Activated effector memory CD4-positive, alpha-beta T cell treated with Interleukin-2 at 50 U/mL for 16 hours (primary cell): Measurements from ENCODE around the gene HOXA13.

Experiments
- DNase-seq: peaks from one replicate; pipeline ENCODE4 v3.0.0-alpha.2; 2020

The HOXA13 gene

GRCh38 chr7:27180431-27181420, 19.2 kb downstream of the HOXA13 start:
- no peak for DNase-seq

DNA sequence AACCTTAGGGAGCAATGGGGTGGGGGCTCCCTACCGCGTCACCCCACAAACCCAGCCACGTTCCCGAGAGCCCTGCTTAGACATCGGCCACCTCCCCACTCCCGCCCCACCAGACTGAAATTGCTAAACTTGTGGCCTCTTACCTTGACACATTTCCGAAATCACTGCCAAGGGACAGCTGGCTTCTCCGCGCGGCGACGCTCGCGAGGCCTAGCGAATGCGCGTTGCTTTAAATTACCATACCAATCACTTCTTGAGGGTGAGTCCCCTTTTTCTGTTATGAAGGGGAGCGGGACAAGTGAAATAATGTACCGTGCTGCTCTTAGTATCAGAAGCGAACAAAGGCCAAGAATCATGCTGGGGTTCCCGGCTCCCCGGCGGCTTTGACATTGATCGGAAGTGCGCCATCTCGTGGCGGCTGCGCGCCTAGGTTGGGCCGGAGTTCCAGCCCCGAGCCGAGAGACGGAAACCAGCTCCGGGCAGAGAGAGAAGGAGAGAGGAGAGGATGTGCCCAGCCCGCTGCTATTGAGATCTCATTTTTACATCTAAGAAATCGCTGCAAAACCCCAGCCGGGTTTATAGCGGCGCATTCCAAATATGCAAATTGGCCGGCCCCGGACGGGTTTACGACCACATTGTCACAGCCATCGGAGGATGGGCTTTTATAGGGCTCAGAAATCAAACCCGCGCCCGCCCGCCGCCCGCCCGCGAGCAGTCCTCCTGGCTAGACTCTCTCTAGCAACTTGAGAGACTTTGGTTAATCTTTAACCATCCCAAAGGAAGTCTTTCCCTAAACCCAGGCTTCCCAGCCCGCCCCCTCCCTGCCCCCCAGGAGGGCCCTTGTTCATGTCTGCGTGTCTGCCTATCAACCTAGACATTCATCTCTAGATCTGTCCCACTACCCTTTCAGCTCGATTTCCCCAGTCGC, 20.1 kb downstream of the HOXA13 start:
- DNase-seq = peak; percentile 37

GRCh38 chr7:27179030-27179429, 20.9 kb downstream of the HOXA13 start:
- no peak for DNase-seq

GRCh38 chr7:27178366-27178765, 21.5 kb downstream of the HOXA13 start:
- DNase-seq = no peak

- DNase-seq = no peak
Observed at GRCh38 chr7:27177795-27178320, 22.0 kb downstream of the HOXA13 start.

GRCh38 chr7:27176962-27177794, 22.7 kb downstream of the HOXA13 start:
- no peak for DNase-seq

DNA sequence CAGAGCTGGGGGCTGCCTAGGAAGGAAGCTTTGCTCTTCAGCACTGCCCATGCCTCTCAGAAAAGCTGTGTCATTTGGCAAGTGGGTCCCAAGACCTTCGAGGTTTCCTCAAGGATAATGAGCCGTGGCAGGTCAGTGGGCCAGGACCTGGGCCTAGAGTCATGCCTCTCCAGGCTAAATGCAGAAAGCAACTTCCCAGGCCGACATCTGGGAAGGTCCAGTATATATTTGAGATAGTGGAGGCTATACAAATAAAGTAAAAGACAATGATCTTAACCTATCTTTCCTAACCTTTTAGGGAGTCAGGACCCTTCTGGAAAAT, 23.4 kb downstream of the HOXA13 start:
- DNase-seq = no peak

DNA sequence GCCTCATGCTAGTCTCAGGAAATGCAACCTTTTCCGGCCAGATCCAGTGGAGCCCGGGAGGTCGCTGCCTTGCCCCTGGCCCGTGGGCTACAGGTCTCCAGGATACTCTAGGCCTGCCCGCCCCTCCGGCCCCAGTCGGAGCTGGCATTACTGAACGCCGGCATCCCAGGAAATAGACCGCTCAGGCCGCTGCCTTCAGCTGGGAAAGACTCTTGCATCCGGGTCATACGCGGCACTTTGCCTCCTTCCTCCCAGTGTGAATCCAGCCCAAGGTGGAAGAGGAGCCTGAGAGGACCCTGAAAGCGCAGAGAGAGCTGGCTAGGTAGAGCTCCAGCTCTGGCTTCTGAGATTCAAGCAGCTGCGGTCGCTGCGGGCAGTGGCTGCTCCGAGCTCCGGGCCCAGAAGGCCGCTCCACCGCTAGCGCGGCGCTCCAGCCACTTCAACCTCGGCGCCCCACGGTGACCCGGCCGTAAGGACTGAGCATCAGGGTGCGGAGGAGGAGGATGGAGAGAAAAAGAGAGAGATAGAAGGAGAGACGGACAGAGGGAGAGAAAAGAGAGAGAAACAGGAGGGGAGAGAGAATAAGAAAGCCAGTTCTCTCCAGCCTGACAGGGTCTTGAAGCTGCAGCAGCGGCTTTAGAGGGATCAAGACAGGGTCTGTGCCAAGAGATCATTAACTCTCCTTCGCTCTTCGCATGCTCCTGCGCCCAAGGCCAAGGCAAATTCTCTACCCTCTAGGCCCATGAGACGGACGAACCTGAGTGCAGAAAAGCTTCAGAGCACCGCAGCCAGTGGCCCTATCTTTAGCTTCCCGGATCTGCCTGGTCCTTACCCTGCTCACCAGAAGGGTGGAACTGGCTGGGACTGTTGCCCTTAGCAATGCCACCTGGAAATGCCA, 24.0 kb downstream of the HOXA13 start:
- no peak for DNase-seq

DNA sequence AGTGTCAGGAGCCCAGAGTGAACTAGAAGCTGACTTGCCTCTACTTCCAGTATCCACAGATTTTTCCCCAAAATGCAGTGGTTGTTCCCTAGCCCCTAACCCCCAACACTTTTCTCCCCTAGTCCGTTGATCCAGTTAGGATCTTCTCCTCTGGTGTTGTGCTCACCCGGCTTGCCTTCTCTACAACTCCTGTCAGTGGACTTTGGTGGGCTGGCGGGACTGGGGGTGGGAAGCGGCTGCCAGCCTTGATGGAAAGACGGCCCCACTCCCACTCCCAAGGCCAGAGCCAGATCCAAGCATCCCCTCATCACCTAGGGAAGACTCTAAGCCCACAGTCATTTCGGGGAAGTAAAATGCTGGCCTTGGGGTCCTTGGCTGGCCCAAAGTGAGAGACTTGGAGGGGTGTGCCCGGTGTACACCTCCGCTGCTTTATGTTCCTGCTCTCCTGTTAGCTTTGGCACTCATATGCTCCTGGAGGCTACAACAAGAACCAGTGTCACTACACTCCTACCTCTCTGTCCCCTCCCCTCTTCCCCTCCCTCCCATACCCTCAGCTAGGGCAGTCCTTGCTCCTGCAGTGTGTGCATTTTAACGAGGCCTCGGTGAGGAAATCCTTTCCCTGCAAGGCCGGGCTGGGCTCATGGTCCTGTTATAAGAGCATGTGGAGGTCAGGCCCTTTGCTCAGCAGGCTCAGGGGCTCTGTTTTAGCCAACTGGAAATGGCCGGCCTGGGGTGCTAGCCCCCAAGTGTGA, 24.8 kb downstream of the HOXA13 start:
- no peak for DNase-seq

DNA sequence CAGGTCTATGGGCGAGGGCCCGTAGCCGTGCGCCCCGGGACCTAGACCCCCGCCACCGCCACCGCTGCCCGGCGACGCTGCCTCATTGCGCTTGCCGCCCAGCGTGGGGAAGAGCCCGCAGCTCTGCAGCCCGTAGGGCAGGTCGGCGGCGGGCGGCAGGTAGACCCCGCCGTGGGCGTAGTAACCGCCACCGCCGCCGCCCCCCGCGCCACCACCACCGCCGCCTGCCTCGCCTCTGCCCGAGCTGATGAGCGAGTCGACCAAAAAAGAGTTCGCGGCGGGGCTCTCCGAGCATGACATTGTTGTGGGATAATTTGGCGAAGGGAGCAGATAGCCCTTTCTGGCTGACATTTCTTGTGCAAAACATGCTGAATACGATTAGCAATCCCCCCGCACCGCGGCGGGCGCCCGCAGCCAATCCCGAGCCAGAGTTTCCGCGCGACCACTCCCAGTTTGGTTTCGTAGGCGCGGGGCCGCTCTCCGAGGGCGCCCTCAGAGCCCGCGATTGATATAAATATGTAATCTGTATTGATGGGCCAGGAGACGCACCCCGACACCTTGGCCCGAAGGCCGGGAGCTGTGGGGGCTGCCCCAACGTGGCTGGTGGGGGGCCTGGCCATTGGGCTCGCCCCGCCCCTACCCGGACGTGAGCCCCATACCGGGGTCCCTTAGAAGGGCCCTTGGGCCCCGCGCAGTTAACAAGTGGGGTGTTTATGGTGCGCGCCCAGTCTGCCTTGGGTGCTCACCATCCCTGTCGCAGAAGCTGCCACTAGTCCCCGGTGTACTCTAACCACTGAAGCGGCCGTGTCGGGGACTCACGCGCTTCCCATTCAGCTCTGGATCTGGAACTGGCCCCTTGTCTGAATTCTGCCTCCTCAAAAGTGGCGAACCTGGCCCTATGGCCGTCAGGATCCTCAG, 25.7 kb downstream of the HOXA13 start, which contains the start of gene HOXA10:
Gene HOXA10 (minus strand): TSS at position 365 of the 918 bp plus-strand sequence. CDS start 14 bp downstream, at position 351.
- DNase-seq = no peak

GRCh38 chr7:27173511-27173955, 26.4 kb downstream of the HOXA13 start:
- no peak for DNase-seq

- DNase-seq = no peak
Observed at GRCh38 chr7:27172823-27173510, 26.9 kb downstream of the HOXA13 start.

DNA sequence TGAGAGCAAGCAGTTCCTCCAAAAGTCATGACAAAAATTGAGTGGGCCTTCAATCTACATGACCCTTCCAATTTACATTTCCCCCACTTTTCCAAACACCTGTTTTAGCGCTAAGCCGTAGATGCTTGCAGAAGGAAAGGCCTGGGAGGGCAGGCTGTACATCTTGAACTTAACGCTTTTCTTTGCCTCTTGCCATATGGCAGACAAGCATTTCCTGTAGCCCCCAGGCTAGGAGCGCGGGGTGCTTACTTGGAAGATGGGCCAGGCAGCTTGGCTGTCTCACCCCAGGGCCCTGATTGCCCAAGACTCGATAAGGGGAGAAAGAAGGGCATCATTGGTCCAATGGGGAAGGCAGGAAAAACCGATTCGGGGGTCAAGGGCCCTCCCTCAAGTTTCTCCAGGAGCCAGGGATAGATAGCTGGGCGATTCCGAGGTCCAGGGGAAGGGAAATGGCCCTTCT, 27.5 kb downstream of the HOXA13 start:
- no peak for DNase-seq

DNA sequence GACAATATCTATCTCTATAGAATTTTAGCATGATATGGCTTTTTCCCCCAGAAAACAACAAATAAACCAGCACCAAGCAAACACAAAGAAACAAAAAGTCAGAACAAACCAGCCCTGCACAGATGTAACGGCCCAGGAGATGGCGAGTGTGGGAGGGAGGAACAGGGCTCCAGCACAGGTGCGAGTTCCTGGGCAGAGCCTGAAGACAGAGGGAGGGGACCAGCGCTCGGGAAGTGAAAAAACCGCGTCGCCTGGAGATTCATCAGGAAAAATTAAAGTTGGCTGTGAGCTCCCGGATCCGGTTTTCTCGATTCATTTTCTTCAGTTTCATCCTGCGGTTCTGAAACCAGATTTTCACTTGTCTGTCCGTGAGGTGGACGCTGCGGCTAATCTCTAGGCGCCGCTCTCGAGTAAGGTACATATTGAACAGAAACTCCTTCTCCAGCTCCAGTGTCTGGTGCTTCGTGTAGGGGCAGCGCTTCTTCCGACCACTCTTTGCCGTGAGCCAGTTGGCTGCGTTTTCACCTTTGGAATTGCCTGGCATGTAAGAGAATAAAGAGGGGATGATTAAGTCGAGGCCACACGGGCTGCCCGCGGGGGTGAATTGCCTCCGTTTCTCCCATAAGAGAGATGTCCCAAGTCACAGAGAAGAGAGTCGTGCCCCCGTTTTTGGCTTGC, 28.1 kb downstream of the HOXA13 start:
- DNase-seq = no peak

DNA sequence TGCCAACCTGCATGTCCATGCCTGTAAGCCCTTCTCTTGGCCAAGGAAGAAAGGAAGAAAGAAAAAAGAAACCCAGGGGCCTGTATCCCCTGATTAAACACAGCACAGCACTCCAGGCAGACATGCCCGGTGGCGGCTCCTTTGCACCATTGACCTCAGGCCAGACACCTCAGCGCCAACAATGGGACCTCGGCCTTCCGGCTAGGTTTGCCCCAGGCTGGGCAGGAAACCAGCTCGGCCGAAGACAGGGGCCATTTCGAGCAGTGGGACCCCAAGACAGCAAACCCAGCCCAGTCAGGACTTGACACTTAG, 28.6 kb downstream of the HOXA13 start:
- no peak for DNase-seq

DNA sequence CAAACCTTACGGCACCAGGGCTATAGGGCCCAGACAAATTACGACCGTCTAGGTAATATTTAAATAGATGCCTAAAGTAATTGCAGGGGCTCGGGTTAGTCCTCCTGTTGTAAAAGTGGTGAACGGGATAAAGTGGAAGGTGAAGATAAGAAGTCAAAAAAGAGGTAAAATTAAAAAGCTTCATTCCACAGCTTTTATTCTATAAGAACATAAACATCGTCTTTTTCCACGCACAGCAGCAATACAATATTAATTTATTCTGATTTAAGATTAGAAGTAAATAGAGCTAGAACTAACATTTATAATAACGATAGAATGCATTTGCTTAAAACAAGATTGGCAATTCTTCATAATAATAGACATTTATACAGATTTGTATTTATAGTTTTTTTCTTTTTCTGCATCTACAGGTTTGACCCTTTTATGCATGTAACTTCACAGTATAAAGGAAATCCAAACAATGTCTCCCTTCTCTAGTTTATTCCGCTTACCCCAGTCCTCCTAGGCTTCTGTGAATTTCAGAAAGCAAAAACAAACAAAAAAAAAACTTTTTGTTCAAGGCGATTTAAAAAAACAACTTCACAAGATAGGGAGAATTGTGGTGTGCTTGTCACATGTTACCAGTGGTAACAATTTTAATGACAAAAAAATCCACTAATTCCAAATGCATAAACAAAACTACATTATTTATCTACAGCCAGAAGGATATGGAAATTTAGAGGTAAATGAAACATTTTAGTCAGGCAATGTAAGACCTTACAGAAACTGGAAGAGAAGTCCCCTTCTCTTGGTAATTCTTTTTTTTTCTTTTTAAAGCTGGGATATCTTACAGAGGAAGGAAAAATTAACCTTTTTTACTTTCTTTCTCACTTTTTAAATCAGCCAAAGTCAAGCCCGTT, 29.2 kb downstream of the HOXA13 start:
- no peak for DNase-seq
